Activated T-cell treated with anti-CD3 and anti-CD28 coated beads, Interleukin-2, amount 50 U/mL, for 4 hours (primary cell): ENCODE measurements around the gene SIRT3. TPM values are rescaled to one million over a fixed set of nuclear protein-coding genes. Genes with fewer than 3 reads are reported as not detected.
A peak's percentile ranks its signal among the peaks of the same experiment; 100 is the strongest.

ENCODE experiments used
- ATAC-seq, 2 donors: fragments of 200-7000 bp; cut with Tn5 transposase; one replicate each; pipeline ENCODE4 v1.10.0; 2021
- DNase-seq: peaks from one replicate; pipeline ENCODE4 v3.0.0-alpha.2; 2020
- H3K27me3 Mint-ChIP-seq: one replicate; pipeline ENCODE4 v1.8.0; 2021; ENCODE audit warnings: low read depth, mixed read lengths
- H3K36me3 Mint-ChIP-seq: one replicate; pipeline ENCODE4 v1.8.0; 2022; ENCODE audit warnings: mixed read lengths; ENCODE audit not compliant: insufficient read depth
- H3K4me1 Mint-ChIP-seq: one replicate; pipeline ENCODE4 v1.8.0; 2021; ENCODE audit warnings: low read depth, mixed read lengths
- H3K4me3 Mint-ChIP-seq: one replicate; pipeline ENCODE4 v1.8.0; 2021; ENCODE audit warnings: mild to moderate bottlenecking, moderate library complexity, mixed read lengths
- H3K9me3 Mint-ChIP-seq: one replicate; pipeline ENCODE4 v1.8.0; 2021; ENCODE audit warnings: mixed read lengths
- total RNA-seq, 3 donors: library from RNA; stranded (reverse); gene quantifications; one replicate each; pipeline ENCODE4 v1.2.1, GENCODE V29; 2021

Gene SIRT3
- total RNA-seq, 3 donors from 2014 or later, result 7.0 to 12.6 (median 8.3) TPM

DNA sequence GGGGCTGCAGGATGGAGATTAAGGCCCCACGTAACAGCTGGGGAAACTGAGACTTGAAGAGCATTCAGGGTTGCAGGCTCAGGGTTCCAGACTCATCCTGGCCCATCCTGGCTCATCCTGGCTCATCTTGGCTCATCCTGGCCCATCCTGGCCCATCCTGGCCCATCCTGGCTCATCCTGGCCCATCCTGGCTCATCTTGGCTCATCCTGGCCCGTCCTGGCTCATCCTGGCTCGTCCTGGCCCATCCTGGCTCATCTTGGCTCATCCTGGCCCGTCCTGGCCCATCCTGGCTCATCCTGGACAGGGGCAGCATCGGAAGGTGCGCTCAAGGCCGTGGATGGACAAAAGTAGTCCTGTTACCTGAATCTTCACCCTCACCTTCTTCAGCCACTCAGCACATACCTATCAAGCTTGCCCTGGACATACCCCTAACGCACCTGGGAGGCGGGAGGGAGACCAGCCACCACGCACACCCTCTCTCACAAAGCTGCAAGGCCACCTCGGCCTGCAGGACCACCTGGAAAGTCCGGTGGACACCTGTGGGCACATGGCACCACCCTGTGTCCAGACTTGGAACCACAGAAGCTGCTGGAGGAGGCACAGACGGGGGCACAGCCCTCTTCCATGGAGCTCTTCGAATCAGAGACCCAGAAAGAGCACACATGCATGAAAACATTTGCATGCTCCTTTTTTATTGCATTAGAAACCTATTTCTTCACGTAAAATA, 21.8 kb upstream of the SIRT3 start:
- no peak for ATAC-seq
- Mint-ChIP-seq H3K36me3 (peaks cover 2% of the 10 kb centered on the region), H3K4me1 (no peaks in the 10 kb centered on the region), H3K4me3 (no peak overlapping the region), H3K9me3 (no peaks in the 10 kb centered on the region), H3K27me3 (no peaks in the 10 kb centered on the region)
- no peak for DNase-seq

DNA sequence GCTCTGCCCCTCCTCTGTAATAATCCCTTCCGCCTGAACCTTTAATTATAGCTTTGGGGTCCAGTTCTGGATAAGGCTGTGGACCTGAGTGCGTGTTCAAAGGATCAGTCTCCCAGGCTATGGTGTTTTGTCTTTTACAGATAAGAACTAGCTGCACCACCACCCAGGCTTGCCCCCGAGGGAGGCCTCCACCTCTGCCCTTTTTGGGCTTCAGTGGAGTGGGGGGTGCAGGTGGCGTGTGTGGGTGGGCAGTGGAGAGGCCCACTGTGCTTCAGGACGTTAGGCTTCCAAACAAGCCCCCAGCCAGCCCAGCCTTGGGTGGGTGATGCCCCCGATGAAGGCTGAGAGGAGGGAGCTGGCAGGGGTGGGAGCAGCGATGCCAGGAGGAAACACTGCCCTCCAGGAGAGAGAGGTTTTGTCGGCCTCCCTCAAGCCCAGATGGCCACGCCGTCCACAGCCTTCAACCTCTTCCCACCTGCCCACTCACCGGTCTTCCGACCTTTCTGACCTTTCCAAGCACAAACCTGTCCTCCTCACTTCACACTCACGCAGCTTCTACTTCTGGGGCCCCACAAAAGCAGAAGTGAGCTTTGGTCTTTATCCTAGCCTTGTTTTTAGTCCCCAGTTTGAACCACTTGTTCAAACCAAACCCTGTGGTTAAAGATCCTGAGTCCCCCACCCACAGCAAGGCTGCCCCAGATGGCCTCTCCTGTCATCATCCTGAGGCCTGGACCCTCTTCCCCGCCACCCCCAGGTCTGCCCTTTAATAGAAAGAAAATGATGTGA, 21.0 kb upstream of the SIRT3 start:
- no peaks in the 10 kb centered on the region for H3K9me3 Mint-ChIP-seq
- DNase-seq (no peak), ATAC-seq (no peak)
- no peak overlapping the region for H3K4me3 Mint-ChIP-seq
- H3K4me1 Mint-ChIP-seq, result no peaks in the 10 kb centered on the region
- peaks cover 7% of the 10 kb centered on the region for H3K36me3 Mint-ChIP-seq
- no peaks in the 10 kb centered on the region for H3K27me3 Mint-ChIP-seq

DNA sequence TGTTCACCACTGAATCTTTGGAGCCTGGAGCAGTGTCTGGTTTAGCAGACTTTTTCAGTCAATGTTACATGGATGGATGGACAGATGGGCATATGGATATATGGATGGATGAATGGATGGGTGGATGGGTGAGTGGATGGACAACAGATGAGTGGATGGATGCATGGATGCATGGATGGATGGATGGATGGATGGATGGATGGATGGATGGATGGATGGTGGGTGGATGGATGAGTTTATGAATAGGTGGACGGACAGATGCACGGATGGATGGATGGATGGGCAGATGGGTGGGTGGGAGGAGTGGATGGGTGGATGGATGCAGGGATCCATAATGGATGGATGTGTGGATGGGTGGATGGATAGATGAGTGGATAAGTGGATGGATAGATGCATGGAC, 19.7 kb upstream of the SIRT3 start:
- peaks cover 5% of the 10 kb centered on the region for H3K4me1 Mint-ChIP-seq
- no peaks in the 10 kb centered on the region for H3K27me3 Mint-ChIP-seq
- H3K9me3 Mint-ChIP-seq, result no peaks in the 10 kb centered on the region
- H3K4me3 Mint-ChIP-seq, result no peak overlapping the region
- DNase-seq, result no peak
- peaks cover 16% of the 10 kb centered on the region for H3K36me3 Mint-ChIP-seq
- no peak for ATAC-seq

GRCh38 chr11:255176-255575, 19.0 kb upstream of the SIRT3 start:
- peaks cover 7% of the 10 kb centered on the region for H3K4me1 Mint-ChIP-seq
- no peaks in the 10 kb centered on the region for H3K9me3 Mint-ChIP-seq
- H3K27me3 Mint-ChIP-seq, result no peaks in the 10 kb centered on the region
- ATAC-seq, result no peak
- H3K36me3 Mint-ChIP-seq, result peaks cover 21% of the 10 kb centered on the region
- DNase-seq, result no peak
- H3K4me3 Mint-ChIP-seq, result no peak overlapping the region

DNA sequence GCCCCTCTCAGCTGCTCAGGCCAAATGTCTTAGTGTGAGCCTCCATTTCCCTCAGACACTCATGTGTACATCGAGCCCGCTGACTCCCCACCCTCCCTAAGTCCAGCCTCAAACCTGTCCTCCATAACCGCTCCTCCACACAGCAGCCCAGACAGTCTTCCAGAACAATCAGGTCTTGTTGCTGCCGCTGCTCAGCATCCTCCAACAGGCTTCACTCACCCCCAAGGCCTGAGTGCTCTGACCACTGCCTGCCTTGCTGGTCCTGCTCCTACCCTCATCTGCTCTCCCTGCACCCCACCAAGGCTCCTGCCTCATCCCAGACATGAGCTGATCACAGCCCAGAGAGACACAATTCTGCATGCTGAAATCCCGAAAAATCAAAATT, 17.7 kb upstream of the SIRT3 start:
- H3K27me3 Mint-ChIP-seq, result no peaks in the 10 kb centered on the region
- ATAC-seq (no peak), DNase-seq (no peak)
- no peaks in the 10 kb centered on the region for H3K9me3 Mint-ChIP-seq
- H3K4me3 Mint-ChIP-seq, result no peak overlapping the region
- H3K4me1 Mint-ChIP-seq, result peaks cover 12% of the 10 kb centered on the region
- peaks cover 25% of the 10 kb centered on the region for H3K36me3 Mint-ChIP-seq

DNA sequence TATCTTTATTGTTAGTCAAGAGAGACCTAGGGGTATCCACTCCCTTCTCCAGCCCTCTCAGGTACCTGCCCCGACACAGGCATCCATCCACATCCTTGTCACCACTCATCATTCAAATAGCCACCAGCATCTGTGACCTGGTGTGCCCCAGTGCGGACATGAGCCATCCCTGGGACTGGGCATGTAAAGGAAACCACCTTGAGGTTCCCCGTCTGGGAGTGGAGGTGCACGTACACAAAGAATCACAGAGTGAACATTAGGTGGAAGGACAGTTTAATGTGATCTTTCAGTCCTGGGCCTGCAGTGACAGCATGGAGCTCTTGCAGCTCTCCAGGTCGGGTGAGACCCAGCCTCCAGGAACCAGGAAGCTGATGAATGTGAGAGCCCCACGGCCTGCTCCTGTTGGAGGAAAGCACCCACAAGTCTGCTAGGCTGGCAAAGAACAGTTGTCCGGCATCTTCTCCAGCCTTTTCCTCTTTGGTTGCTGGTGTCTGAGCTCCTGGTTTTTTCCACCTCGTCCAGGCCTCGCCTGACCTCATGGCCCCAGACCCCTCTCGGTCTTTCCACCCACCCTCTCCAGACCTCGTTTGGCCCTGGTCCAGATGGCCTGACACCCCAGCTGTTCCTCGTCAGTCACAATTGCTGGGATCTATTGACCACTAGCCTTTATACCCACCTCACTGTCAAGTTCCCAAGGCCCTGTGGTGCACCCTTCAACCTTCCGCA, 17.2 kb upstream of the SIRT3 start:
- DNase-seq (no peak), ATAC-seq (no peak)
- Mint-ChIP-seq H3K4me3 (no peak overlapping the region), H3K4me1 (peaks cover 13% of the 10 kb centered on the region), H3K27me3 (no peaks in the 10 kb centered on the region), H3K36me3 (peaks cover 29% of the 10 kb centered on the region), H3K9me3 (no peaks in the 10 kb centered on the region)

- no peaks in the 10 kb centered on the region for H3K9me3 Mint-ChIP-seq
- H3K36me3 Mint-ChIP-seq, result peaks cover 34% of the 10 kb centered on the region
- ATAC-seq, result no peak
- H3K4me3 Mint-ChIP-seq, result no peak overlapping the region
- no peaks in the 10 kb centered on the region for H3K27me3 Mint-ChIP-seq
- peaks cover 13% of the 10 kb centered on the region for H3K4me1 Mint-ChIP-seq
- DNase-seq, result no peak
Observed at GRCh38 chr11:252666-253065, 16.5 kb upstream of the SIRT3 start.

GRCh38 chr11:251550-251949, 15.4 kb upstream of the SIRT3 start:
- Mint-ChIP-seq H3K27me3 (no peaks in the 10 kb centered on the region), H3K4me1 (peaks cover 13% of the 10 kb centered on the region), H3K36me3 (peaks cover 44% of the 10 kb centered on the region), H3K4me3 (no peak overlapping the region), H3K9me3 (no peaks in the 10 kb centered on the region)
- DNase-seq (no peak), ATAC-seq (no peak)

- Mint-ChIP-seq H3K36me3 (peaks cover 46% of the 10 kb centered on the region), H3K4me3 (peak overlapping the region; percentile 3), H3K9me3 (no peaks in the 10 kb centered on the region), H3K4me1 (peaks cover 13% of the 10 kb centered on the region), H3K27me3 (no peaks in the 10 kb centered on the region)
- ATAC-seq (peak; percentile 90 to 92), DNase-seq (peak; percentile 81)
Observed at GRCh38 chr11:250740-251299, 14.7 kb upstream of the SIRT3 start.

GRCh38 chr11:250274-250673, 14.1 kb upstream of the SIRT3 start:
- no peak overlapping the region for H3K4me3 Mint-ChIP-seq
- no peak for DNase-seq
- ATAC-seq, result peak in 1 of 2 donors; percentile 6
- H3K4me1 Mint-ChIP-seq, result peaks cover 13% of the 10 kb centered on the region
- no peaks in the 10 kb centered on the region for H3K27me3 Mint-ChIP-seq
- H3K36me3 Mint-ChIP-seq, result peaks cover 49% of the 10 kb centered on the region
- no peaks in the 10 kb centered on the region for H3K9me3 Mint-ChIP-seq

DNA sequence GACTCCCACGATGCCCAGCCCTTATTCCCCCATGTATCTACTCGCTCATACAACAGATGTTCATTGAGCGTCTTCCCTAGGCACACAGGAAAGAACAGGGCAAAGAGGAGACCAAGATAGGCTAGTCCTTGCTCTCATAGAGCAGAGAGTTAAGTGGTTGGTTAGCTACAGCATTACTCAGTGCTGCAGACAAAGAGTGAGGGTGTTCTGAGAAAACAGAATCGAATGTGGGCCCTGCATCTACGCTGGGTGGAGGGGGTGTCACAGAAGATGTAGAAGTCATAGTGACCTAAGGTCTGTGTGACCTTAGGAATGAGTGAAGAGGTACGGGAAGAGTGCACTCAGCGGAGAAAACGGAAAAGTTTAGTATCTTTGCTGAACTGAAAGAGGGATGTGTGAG, 12.9 kb upstream of the SIRT3 start:
- peaks cover 55% of the 10 kb centered on the region for H3K36me3 Mint-ChIP-seq
- peaks cover 13% of the 10 kb centered on the region for H3K4me1 Mint-ChIP-seq
- ATAC-seq (no peak), DNase-seq (no peak)
- no peaks in the 10 kb centered on the region for H3K27me3 Mint-ChIP-seq
- no peak overlapping the region for H3K4me3 Mint-ChIP-seq
- no peaks in the 10 kb centered on the region for H3K9me3 Mint-ChIP-seq

- Mint-ChIP-seq H3K36me3 (peaks cover 66% of the 10 kb centered on the region), H3K4me3 (no peak overlapping the region), H3K27me3 (no peaks in the 10 kb centered on the region), H3K4me1 (peaks cover 32% of the 10 kb centered on the region), H3K9me3 (no peaks in the 10 kb centered on the region)
- ATAC-seq (no peak), DNase-seq (no peak)
Observed at GRCh38 chr11:244376-244775, 8.2 kb upstream of the SIRT3 start.

DNA sequence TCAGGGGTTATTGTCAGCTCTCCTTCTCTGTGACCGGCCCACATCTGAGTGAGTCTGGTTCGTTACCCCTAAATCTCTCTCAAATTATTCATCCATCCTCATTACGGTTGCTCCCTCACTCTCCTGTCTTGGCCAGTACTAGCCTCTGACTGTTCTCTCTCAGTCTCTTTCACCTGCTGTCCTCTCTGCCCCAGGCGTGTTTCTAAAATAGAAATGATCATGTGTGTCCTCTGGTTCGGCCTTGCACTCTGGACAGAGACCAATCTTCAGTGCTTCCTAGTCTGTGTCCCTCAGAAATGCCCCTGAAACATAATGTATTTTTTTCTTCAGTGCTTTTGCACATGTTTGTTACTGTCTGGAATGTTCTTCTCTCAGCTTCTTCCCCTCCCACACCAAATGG, 5.5 kb upstream of the SIRT3 start:
- Mint-ChIP-seq H3K36me3 (peaks cover 51% of the 10 kb centered on the region), H3K4me3 (no peak overlapping the region), H3K4me1 (peaks cover 43% of the 10 kb centered on the region), H3K9me3 (no peaks in the 10 kb centered on the region), H3K27me3 (no peaks in the 10 kb centered on the region)
- DNase-seq, result no peak
- no peak for ATAC-seq

DNA sequence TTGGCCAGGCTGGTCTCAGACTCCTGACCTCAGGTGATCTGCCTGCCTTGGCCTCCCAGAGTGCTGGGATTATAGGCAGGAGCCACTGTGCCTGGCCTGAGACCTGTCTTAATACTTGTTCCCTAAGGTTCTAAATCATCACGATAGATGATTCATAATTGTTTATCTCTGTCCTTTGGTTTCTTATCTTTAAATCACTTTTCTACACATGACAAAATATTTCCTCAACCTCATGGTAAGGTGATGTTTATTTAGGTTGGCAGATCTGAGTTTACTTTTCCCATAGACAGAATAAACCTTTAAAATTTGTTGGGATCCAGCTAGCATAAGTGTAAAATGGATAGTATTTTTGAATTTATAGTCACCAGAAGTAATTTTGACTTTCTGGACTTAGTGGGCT, 4.2 kb upstream of the SIRT3 start:
- H3K36me3 Mint-ChIP-seq, result peaks cover 46% of the 10 kb centered on the region
- DNase-seq, result no peak
- H3K4me3 Mint-ChIP-seq, result no peak overlapping the region
- peaks cover 49% of the 10 kb centered on the region for H3K4me1 Mint-ChIP-seq
- H3K9me3 Mint-ChIP-seq, result no peaks in the 10 kb centered on the region
- ATAC-seq, result no peak
- H3K27me3 Mint-ChIP-seq, result no peaks in the 10 kb centered on the region
